ENCODE results near the gene ZNF777. TPM values are rescaled to one million over a fixed set of nuclear protein-coding genes. Genes with fewer than 3 reads are reported as not detected.
A peak's percentile ranks its signal among the peaks of the same experiment; 100 is the strongest.

The ZNF777 gene
- polyA plus RNA-seq, 3 donors, result 0.13 to 2.0 (median 0.25) TPM

- Mint-ChIP-seq H3K9me3 (peaks cover 2 to 13% (median 7%) of the 10 kb centered on the region in 7 donors), H3K36me3 (peaks cover 78 to 89% of the 10 kb centered on the region in 2 donors), H3K27me3 (ENCODE audit: low read depth in 3 of 3) (peaks cover 0 to 1% (median 0%) of the 10 kb centered on the region in 3 donors), H3K27ac (peak overlapping the region in 1 of 7 donors; percentile 26), H3K4me3 (no peak overlapping the region), H3K4me1 (no peaks in the 10 kb centered on the region)
- H2AFZ ChIP-seq (ENCODE audit: insufficient read depth, low read depth, low read length, poor library complexity, severe bottlenecking), result no peak overlapping the region
- H4K20me1 ChIP-seq (ENCODE audit: insufficient read depth, low read length), result peaks cover 69% of the 10 kb centered on the region
- H3K9me3 ChIP-seq (replicated peaks in 1 of 2; ENCODE audit: control insufficient read depth in 1 of 2, insufficient read depth in 1 of 2, low read length in 2 of 2), result peaks cover 0 to 6% of the 10 kb centered on the region in 2 donors
- H3K79me2 ChIP-seq (ENCODE audit: insufficient read depth, low read length), result peaks cover 2% of the 10 kb centered on the region
- H3K4me2 ChIP-seq (replicated peaks; ENCODE audit: extremely low read depth, low read length, poor library complexity, severe bottlenecking), result no peak overlapping the region
- H3K27ac ChIP-seq (ENCODE audit: low read depth in 1 of 2, low read length in 2 of 2), result no peak overlapping the region
- no peaks in the 10 kb centered on the region for H3K4me1 ChIP-seq (ENCODE audit: control insufficient read depth in 1 of 2, insufficient read depth in 2 of 2, low read length in 2 of 2)
- H3K27me3 ChIP-seq (ENCODE audit: control insufficient read depth in 2 of 2, insufficient read depth in 2 of 2, low read length in 2 of 2), result no peaks in the 10 kb centered on the region
- no peak overlapping the region for H3K4me3 ChIP-seq (replicated peaks in 1 of 3; ENCODE audit: low read depth in 2 of 3, low read length in 3 of 3)
- DNase-seq, result no peak
- intact Hi-C loops (cut with micrococcal nuclease), result no loop called here
- H3K36me3 ChIP-seq (replicated peaks in 1 of 2; ENCODE audit: control insufficient read depth in 1 of 2, insufficient read depth in 2 of 2, low read length in 2 of 2), result peaks cover 74 to 94% of the 10 kb centered on the region in 2 donors
- no peak overlapping the region for H3K9ac ChIP-seq (ENCODE audit: insufficient read depth, low read length, poor library complexity, severe bottlenecking)
- no CpG with 5 or more reads among the region's 1 CpG for WGBS (ENCODE audit: insufficient coverage)
- no peak for TF ChIP-seq CTCF (IDR thresholded peaks at IDR 0.05)
Observed at GRCh38 chr7:149478754-149479153, 17.9 kb upstream of the ZNF777 start.

DNA sequence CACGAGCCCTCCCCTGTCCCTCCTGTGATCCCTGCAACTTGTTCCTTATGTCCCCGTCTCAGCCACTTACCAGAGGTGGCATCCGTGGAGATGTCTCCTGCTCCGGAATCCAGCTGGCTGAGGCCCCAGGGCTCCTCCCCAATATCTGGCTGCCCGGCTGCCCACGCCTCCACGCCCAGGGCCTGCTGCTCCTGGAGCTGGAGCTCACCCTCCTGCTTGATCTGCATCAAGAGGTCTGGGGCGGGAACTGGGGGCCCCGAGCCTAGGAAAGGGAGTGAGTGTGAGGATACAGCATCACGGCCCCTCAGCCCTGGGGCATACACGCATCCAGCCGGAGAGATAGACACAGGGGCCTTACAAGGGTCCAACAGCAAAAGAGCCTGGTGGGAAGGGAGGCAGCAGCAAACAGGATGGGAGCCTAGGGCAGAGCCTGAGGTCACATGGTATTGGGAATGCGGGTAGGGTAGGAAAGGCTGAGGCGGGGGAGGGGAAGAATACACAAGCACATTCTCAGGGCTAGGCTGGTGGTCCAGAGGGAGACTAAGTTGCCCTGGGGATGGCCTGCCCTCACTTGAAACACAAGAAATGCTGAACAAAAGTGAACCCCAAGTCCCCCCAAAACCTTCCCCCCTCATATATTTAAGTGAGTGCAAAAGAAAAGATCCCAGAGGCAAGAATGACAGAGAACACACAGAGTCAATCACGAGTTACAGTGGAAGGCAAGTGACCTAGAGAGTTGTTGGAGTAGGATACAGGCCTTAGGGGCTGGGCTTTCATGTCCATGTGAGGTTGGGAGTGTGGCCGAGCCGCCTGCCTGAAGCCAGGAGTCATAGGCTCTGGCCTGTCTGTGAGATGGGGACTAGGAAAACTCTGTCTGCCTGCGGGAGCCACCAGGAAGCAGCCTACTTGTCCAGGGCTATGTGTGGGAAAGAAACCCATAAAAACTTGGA lies 16.9 kb upstream of the ZNF777 start:
- peaks cover 0 to 1% (median 0%) of the 10 kb centered on the region in 3 donors for H3K27me3 Mint-ChIP-seq (ENCODE audit: low read depth in 3 of 3)
- Histone ChIP-seq H3K9me3 (replicated peaks in 1 of 2; ENCODE audit: control insufficient read depth in 1 of 2, insufficient read depth in 1 of 2, low read length in 2 of 2) (peaks cover 0 to 6% of the 10 kb centered on the region in 2 donors), H3K27me3 (ENCODE audit: control insufficient read depth in 2 of 2, insufficient read depth in 2 of 2, low read length in 2 of 2) (no peaks in the 10 kb centered on the region), H3K4me2 (replicated peaks; ENCODE audit: extremely low read depth, low read length, poor library complexity, severe bottlenecking) (no peak overlapping the region), H2AFZ (ENCODE audit: insufficient read depth, low read depth, low read length, poor library complexity, severe bottlenecking) (no peak overlapping the region), H4K20me1 (ENCODE audit: insufficient read depth, low read length) (peaks cover 78% of the 10 kb centered on the region), H3K36me3 (replicated peaks in 1 of 2; ENCODE audit: control insufficient read depth in 1 of 2, insufficient read depth in 2 of 2, low read length in 2 of 2) (peaks cover 79 to 94% of the 10 kb centered on the region in 2 donors), H3K9ac (ENCODE audit: insufficient read depth, low read length, poor library complexity, severe bottlenecking) (no peak overlapping the region), H3K4me3 (replicated peaks in 1 of 3; ENCODE audit: low read depth in 2 of 3, low read length in 3 of 3) (no peak overlapping the region), H3K79me2 (ENCODE audit: insufficient read depth, low read length) (peaks cover 2% of the 10 kb centered on the region), H3K27ac (ENCODE audit: low read depth in 1 of 2, low read length in 2 of 2) (no peak overlapping the region), H3K4me1 (ENCODE audit: control insufficient read depth in 1 of 2, insufficient read depth in 2 of 2, low read length in 2 of 2) (no peaks in the 10 kb centered on the region)
- TF ChIP-seq CTCF (IDR thresholded peaks at IDR 0.05), result no peak
- DNase-seq, result no peak
- no peak overlapping the region for H3K4me3 Mint-ChIP-seq
- no peaks in the 10 kb centered on the region for H3K4me1 Mint-ChIP-seq
- intact Hi-C loops (cut with micrococcal nuclease), result no loop called here
- H3K27ac Mint-ChIP-seq, result peak overlapping the region in 2 of 7 donors; percentile 18 to 33
- 98% methylated on average over 8 of the region's 18 CpGs for WGBS (ENCODE audit: insufficient coverage)
- peaks cover 86 to 89% of the 10 kb centered on the region in 2 donors for H3K36me3 Mint-ChIP-seq
- H3K9me3 Mint-ChIP-seq, result peaks cover 3 to 13% (median 7%) of the 10 kb centered on the region in 7 donors
